OCI-LY1 (cell line): ENCODE data around the gene SFSWAP.
"Not testable (repeated sequence)": the region's sequence is repeated elsewhere in the genome, so short reads cannot be mapped to it uniquely, and the experiment has no call there.

Experiments
- H2AFZ ChIP-seq: fragments of 200-600 bp; sonication (generic), shearing (Covaris generic); 2 replicates; pipeline ENCODE4 v1.6.0; 2014; ENCODE audit warnings: antibody characterized with exemption, mild to moderate bottlenecking, low read length
- H3F3A ChIP-seq: fragments of 200-600 bp; sonication (generic), shearing (Covaris generic); 2 replicates; pipeline ENCODE4 v1.6.0; 2014; ENCODE audit warnings: mild to moderate bottlenecking, antibody characterized with exemption, low read length, moderate library complexity; ENCODE audit not compliant: insufficient read depth
- H3K27ac ChIP-seq: fragments of 200-600 bp; sonication (generic); 2 replicates; pipeline ENCODE4 v1.5.1; 2014; ENCODE audit warnings: low read length, mixed run types, mild to moderate bottlenecking, low read depth; ENCODE audit not compliant: poor library complexity, severe bottlenecking
- H3K27me3 ChIP-seq: fragments of 200-600 bp; sonication (generic); 2 replicates; pipeline ENCODE4 v1.6.0; 2014; ENCODE audit warnings: antibody characterized with exemption, mild to moderate bottlenecking, low read length, moderate library complexity; ENCODE audit not compliant: insufficient read depth
- H3K36me3 ChIP-seq: fragments of 200-600 bp; sonication (generic); 2 replicates; pipeline ENCODE4 v1.6.1; 2014; ENCODE audit warnings: mild to moderate bottlenecking, antibody characterized with exemption, low read length, moderate library complexity, mixed read lengths; ENCODE audit not compliant: insufficient read depth
- H3K4me1 ChIP-seq: fragments of 200-600 bp; sonication (generic); 2 replicates; pipeline ENCODE4 v1.5.1; 2014; ENCODE audit warnings: mild to moderate bottlenecking, low read length, moderate library complexity; ENCODE audit not compliant: insufficient read depth, severe bottlenecking
- H3K4me2 ChIP-seq: fragments of 200-600 bp; sonication (generic), shearing (Covaris generic); 2 replicates; pipeline ENCODE4 v1.6.1; 2014; ENCODE audit warnings: low read length
- H3K4me3 ChIP-seq: fragments of 200-600 bp; sonication (generic); 2 replicates; pipeline ENCODE4 v1.5.1; 2014; ENCODE audit warnings: low read length, low read depth, mild to moderate bottlenecking, mixed read lengths; ENCODE audit not compliant: poor library complexity, severe bottlenecking
- H3K79me2 ChIP-seq: fragments of 200-600 bp; shearing (Covaris generic); 2 replicates; pipeline ENCODE4 v1.6.1; 2016; ENCODE audit warnings: mixed run types, low read length, mixed read lengths; ENCODE audit not compliant: insufficient read depth
- H3K9ac ChIP-seq: fragments of 200-600 bp; sonication (generic), shearing (Covaris generic); 2 replicates; pipeline ENCODE4 v1.6.1; 2014; ENCODE audit warnings: mild to moderate bottlenecking, low read length, mixed read lengths
- H3K9me2 ChIP-seq: fragments of 200-600 bp; sonication (generic), shearing (Covaris generic); 2 replicates; pipeline ENCODE4 v1.6.1; 2014; ENCODE audit warnings: low read depth, mild to moderate bottlenecking, low read length, mixed read lengths
- H3K9me3 ChIP-seq: fragments of 200-600 bp; shearing (Covaris generic); 2 replicates; pipeline ENCODE4 v1.6.1; 2014; ENCODE audit warnings: low read length, mixed read lengths
- H4K20me1 ChIP-seq: fragments of 200-600 bp; sonication (generic), shearing (Covaris generic); 2 replicates; pipeline ENCODE4 v1.6.0; 2016; ENCODE audit warnings: mild to moderate bottlenecking, low read length; ENCODE audit not compliant: insufficient read depth
- EZH2 ChIP-seq: fragments of 200-600 bp; sonication (generic), shearing (Covaris generic); IDR thresholded peaks from 2 replicates; pipeline ENCODE4 v1.8.0; 2017; ENCODE audit warnings: borderline replicate concordance, mixed run types, mild to moderate bottlenecking, antibody characterized with exemption, low read length, moderate library complexity, mixed read lengths
- TF ChIP-seq, protein P1 (sequence below): fragments of 200-600 bp; sonication (generic), shearing (Covaris generic); IDR thresholded peaks from 2 replicates; pipeline ENCODE4 v1.5.1; 2017; ENCODE audit warnings: mild to moderate bottlenecking, antibody characterized with exemption, low read length, moderate library complexity, mixed read lengths

SFSWAP gene

DNA sequence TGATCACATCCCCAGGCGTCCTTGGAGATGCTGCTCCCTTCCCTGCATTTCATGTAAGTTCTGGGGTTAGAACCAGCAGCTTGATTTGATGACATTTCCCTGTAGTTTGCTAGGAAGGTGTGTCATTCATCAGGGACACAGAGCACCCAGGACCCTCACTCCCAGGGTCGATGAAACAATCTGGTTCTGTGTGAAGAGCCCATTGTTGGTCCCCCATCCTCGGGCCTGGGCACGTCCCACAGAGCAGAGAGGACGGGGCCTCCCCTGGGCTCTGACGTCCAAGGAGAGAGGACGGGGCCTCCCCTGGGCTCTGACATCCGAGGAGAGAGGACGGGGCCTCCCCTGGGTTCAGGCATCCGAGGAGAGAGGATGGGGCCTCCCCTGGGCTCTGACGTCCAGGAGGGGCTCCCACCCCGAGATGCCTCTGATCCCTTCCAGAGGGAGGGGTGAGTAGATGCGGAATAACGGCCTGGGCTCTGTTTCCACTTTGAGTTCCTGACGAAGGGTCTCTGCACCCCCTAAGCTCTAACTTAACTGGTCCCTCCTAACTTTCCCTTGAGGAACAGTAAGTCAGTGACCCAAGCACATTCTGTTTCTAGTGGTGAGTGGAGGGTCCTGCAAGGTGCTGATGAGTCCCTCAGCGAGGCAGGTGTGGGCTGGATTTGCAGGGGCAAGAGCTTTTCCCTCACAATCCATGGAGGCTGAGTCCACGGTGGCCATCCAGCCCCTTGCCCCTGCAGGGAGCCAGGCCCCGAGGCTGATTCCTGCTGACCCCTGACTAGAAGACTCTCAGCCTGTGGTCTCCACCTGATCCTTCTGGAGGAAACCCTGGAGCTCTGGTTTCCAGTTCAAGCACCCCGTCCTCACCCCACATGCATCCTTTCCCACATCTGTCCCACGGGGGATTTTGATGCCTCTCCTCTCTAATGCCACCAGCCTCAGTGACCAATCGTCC, 35.5 kb upstream of the SFSWAP start:
- Histone ChIP-seq H3K9me3 (no peaks in the 10 kb centered on the region), H3K27ac (no peak overlapping the region), H4K20me1 (no peaks in the 10 kb centered on the region), H3F3A (no peaks in the 10 kb centered on the region), H3K9me2 (no peaks in the 10 kb centered on the region), H3K4me2 (no peak overlapping the region), H3K4me1 (no peaks in the 10 kb centered on the region), H3K9ac (no peak overlapping the region), H2AFZ (no peak overlapping the region), H3K79me2 (no peaks in the 10 kb centered on the region), H3K27me3 (peaks cover 13% of the 10 kb centered on the region; the same call in 1 of the 2 replicates), H3K36me3 (no peaks in the 10 kb centered on the region), H3K4me3 (no peak overlapping the region)
- no peak for TF ChIP-seq EZH2
- TF ChIP-seq, protein P1, sequence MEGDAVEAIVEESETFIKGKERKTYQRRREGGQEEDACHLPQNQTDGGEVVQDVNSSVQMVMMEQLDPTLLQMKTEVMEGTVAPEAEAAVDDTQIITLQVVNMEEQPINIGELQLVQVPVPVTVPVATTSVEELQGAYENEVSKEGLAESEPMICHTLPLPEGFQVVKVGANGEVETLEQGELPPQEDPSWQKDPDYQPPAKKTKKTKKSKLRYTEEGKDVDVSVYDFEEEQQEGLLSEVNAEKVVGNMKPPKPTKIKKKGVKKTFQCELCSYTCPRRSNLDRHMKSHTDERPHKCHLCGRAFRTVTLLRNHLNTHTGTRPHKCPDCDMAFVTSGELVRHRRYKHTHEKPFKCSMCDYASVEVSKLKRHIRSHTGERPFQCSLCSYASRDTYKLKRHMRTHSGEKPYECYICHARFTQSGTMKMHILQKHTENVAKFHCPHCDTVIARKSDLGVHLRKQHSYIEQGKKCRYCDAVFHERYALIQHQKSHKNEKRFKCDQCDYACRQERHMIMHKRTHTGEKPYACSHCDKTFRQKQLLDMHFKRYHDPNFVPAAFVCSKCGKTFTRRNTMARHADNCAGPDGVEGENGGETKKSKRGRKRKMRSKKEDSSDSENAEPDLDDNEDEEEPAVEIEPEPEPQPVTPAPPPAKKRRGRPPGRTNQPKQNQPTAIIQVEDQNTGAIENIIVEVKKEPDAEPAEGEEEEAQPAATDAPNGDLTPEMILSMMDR, result no peak

DNA sequence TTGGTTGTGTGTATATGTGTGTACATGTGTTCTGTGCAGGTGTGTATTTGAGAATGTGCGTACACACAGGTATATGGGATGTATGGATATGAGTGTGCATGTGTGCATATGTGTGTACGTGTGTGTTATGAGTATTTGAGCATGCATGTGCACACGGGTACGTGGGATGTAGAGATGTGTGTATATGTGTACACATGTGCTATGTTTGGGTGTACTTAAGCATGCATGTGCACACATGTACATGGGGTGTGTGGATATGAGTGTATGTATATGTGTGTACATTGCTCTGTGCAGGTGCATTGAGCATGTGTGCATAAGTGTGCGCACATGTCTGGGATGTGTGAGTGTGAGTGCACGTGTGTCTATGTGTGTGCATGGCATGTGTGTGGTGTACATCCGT, 34.3 kb upstream of the SFSWAP start:
- H3K27me3 ChIP-seq, result peaks cover 13% of the 10 kb centered on the region; the same call in 1 of the 2 replicates
- no peaks in the 10 kb centered on the region for H3K79me2 ChIP-seq
- no peaks in the 10 kb centered on the region for H3F3A ChIP-seq
- no peaks in the 10 kb centered on the region for H3K4me1 ChIP-seq
- H3K9ac ChIP-seq, result no peak overlapping the region
- no peak overlapping the region for H3K27ac ChIP-seq
- no peak overlapping the region for H3K4me3 ChIP-seq
- H3K9me3 ChIP-seq, result no peaks in the 10 kb centered on the region
- H3K9me2 ChIP-seq, result no peaks in the 10 kb centered on the region
- TF ChIP-seq, protein P1, result no peak
- no peak for TF ChIP-seq EZH2
- no peaks in the 10 kb centered on the region for H3K36me3 ChIP-seq
- no peaks in the 10 kb centered on the region for H4K20me1 ChIP-seq
- H3K4me2 ChIP-seq, result no peak overlapping the region
- H2AFZ ChIP-seq, result no peak overlapping the region

DNA sequence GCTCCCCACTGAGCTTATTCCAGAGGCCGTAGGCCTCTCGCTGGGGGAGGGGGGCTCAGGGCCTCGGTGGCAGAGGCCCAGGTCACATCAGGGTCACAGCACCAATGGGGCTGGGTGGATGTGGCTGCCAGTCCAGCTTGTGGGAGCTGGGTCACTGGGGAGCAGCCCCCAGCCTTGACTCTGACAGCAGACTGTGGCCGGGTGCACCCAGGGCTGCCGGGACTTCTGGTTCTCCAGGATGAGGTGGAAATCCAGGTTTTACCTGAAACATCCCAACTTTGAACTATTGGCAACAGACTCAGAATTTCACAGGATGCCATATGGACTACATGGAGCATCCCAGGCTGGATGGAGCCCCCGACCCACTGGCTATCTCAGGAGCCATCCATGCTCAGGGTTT, 33.8 kb upstream of the SFSWAP start:
- H3K79me2 ChIP-seq, H3K4me1 ChIP-seq, H3K9me2 ChIP-seq, H3K4me2 ChIP-seq, H3K36me3 ChIP-seq, H3K27ac ChIP-seq, H3K9me3 ChIP-seq, H2AFZ ChIP-seq, H3K9ac ChIP-seq, H3F3A ChIP-seq, H3K4me3 ChIP-seq, H4K20me1 ChIP-seq: not testable (repeated sequence)
- peaks cover 13% of the 10 kb centered on the region; the same call in 1 of the 2 replicates for H3K27me3 ChIP-seq

DNA sequence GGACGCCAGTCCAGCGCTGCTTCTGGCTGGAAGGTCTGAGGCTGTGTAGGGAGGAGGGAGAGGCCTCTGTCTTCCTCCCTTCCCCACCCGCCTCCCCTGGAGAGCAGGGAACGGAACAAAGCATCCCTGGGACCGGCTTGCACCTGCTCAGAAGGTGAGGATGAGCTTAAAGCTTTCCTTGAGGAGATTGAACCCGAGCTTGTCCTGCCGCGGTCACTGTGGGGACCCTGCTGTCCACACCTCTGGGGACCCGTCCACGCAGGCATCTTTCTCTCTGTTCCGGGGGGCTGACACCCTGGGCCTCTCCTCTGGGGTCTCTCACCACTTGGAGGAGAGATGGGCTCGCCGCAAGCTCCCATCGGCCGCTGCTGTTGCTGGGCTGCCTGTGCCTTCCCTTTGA, 33.2 kb upstream of the SFSWAP start:
- no peaks in the 10 kb centered on the region for H3K9me3 ChIP-seq
- H3K4me3 ChIP-seq, result no peak overlapping the region
- TF ChIP-seq EZH2, result no peak
- TF ChIP-seq, protein P1, result no peak
- no peak overlapping the region for H3K4me2 ChIP-seq
- no peak overlapping the region for H2AFZ ChIP-seq
- no peaks in the 10 kb centered on the region for H3F3A ChIP-seq
- no peaks in the 10 kb centered on the region for H3K79me2 ChIP-seq
- H3K36me3 ChIP-seq, result no peaks in the 10 kb centered on the region
- H3K27me3 ChIP-seq, result peaks cover 13% of the 10 kb centered on the region; the same call in 1 of the 2 replicates
- no peaks in the 10 kb centered on the region for H3K9me2 ChIP-seq
- H3K27ac ChIP-seq, result no peak overlapping the region
- no peaks in the 10 kb centered on the region for H4K20me1 ChIP-seq
- peaks cover 6% of the 10 kb centered on the region for H3K4me1 ChIP-seq
- no peak overlapping the region for H3K9ac ChIP-seq

DNA sequence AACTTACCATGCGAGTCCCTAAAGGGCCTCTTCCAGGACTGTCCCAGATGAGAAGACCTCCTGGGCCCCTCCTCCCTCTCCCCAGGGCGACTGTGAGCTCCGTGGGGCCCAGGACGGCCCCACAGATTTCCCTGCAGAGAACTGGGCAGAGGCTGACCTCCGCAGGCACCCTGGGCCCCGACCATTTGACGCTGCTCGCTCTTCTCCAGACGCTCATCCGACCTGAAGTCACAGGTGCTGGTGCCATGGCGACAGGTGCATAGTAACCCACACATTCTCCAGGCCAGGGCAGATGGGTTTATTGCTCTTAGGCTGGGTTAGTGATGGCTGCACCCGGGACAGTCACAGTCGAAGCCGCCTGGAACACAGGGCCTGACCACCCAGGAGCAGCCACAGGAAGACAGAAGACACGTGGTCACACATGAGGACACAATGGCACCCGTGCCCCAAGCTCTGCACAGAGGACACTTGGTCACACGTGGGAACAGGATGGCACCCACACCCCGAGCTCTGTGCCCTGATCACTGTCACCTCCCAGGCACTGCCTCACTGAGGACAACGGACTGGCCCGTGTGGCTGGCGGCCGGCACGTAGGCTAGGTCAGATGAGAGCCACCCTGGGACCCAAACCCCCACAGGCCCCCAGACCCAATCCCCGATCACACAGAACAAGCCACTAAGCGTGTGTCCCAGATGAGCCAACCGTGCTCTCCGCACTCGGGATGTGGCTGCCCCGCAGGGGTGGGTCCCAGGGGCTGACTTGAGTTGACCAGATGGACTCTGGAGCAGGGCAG, 32.3 kb upstream of the SFSWAP start:
- H3K27me3 ChIP-seq, result peaks cover 13% of the 10 kb centered on the region; the same call in 1 of the 2 replicates
- not testable (repeated sequence) for H3F3A ChIP-seq, H2AFZ ChIP-seq, H3K9ac ChIP-seq, H3K4me2 ChIP-seq, H3K4me3 ChIP-seq, H3K9me2 ChIP-seq, H4K20me1 ChIP-seq, H3K9me3 ChIP-seq, H3K4me1 ChIP-seq, H3K79me2 ChIP-seq, H3K27ac ChIP-seq, H3K36me3 ChIP-seq
